ENCODE results near the gene C1QB. TPM values are rescaled to one million over a fixed set of nuclear protein-coding genes. Genes with fewer than 3 reads are reported as not detected.

C1QB gene
- total and polyA plus RNA-seq, 9 of the 15 experiments (the other 6 are each of a cell fraction or from before 2014, with no cell fraction given): 0.55 TPM; not detected in 8

DNA sequence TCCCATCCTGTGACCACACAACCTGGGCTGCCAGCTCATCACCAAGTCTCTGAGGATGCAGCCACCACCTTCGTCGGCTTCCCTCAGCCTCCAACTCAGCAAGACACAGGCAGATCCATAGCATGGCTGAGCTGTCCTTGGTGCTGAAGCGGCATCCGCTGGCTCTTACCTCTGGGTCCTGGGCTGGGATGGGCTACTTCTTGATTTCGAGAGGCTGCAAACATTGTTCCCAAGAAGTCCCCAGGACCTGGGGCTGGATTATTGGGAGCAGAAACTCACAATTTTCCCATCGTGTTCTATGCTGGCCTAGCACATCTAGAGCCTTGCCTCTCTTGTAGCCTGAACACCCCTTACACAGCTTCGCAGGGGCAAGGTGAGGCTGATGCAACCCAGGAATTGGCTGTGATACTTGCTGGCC is 41.5 kb upstream of the C1QB start (continued):
- TF ChIP-seq, protein P1, sequence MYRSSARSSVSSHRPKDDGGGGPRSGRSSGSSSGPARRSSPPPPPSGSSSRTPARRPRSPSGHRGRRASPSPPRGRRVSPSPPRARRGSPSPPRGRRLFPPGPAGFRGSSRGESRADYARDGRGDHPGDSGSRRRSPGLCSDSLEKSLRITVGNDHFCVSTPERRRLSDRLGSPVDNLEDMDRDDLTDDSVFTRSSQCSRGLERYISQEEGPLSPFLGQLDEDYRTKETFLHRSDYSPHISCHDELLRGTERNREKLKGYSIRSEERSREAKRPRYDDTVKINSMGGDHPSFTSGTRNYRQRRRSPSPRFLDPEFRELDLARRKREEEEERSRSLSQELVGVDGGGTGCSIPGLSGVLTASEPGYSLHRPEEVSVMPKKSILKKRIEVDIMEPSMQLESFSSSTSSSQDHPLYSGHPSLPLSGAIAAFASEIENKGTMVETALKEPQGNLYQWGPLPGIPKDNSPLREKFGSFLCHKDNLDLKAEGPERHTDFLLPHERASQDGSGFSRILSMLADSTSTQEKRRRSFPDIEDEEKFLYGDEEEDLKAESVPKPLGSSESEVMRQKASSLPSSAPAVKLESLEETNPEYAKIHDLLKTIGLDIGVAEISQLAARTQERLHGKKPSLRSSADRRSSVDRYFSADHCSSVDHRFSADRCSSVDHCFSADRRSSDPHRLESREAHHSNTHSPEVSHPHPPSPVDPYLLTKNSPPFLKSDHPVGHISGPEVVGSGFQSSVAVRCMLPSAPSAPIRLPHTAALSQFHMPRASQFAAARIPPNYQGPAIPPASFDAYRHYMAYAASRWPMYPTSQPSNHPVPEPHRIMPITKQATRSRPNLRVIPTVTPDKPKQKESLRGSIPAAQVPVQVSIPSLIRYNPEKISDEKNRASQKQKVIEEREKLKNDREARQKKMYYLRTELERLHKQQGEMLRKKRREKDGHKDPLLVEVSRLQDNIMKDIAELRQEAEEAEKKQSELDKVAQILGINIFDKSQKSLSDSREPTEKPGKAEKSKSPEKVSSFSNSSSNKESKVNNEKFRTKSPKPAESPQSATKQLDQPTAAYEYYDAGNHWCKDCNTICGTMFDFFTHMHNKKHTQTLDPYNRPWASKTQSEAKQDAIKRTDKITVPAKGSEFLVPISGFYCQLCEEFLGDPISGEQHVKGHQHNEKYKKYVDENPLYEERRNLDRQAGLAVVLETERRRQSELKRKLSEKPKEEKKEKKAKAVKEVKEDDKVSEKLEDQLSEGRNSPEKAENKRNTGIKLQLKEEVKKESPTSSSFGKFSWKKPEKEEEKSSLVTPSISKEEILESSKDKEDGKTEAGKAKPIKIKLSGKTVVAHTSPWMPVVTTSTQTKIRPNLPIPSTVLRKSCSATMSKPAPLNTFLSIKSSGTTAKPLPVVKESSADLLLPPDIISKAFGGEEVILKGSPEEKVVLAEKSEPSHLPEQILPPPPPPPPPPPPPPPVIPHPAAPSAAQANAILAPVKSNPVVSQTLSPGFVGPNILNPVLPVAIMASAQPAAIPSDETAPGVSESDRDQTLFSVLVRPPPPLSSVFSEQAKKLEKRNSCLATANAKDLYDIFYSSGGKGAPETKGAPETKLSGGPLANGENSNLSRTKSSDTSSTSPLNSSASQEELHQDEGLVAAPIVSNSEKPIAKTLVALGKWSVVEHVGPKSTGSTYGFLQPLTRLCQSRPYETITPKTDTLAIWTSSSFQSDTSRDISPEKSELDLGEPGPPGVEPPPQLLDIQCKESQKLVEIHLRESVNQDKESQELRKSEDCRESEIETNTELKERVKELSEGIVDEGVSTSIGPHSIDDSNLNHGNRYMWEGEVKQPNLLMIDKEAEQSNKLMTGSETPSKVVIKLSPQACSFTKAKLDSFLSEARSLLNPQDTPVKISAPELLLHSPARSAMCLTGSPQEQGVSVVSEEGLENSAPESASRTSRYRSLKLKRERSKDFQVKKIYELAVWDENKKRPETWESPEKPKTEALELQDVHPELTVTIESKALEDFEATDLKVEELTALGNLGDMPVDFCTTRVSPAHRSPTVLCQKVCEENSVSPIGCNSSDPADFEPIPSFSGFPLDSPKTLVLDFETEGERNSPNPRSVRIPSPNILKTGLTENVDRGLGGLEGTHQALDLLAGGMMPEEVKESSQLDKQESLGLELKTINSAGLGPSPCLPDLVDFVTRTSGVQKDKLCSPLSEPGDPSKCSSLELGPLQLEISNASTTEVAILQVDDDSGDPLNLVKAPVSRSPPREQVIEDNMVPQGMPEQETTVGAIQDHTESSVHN (IDR thresholded peaks at IDR 0.05; ENCODE audit: borderline replicate concordance in 1 of 2, low read depth in 1 of 2): no peak
- TF ChIP-seq RAD21 (CRISPR knock-in tag; conservative IDR thresholded peaks at IDR 0.05 in 1 of 2, IDR thresholded peaks at IDR 0.05 in 1 of 2): no peak
- TF ChIP-seq, protein P2, sequence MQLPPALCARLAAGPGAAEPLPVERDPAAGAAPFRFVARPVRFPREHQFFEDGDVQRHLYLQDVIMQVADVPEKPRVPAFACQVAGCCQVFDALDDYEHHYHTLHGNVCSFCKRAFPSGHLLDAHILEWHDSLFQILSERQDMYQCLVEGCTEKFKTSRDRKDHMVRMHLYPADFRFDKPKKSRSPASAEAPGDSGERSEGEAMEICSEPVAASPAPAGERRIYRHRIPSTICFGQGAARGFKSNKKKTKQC (CRISPR knock-in tag; IDR thresholded peaks at IDR 0.05): peak; percentile 97
- no peak for TF ChIP-seq XRCC5 (IDR thresholded peaks at IDR 0.05; ENCODE audit: low read depth, low read length)
- TF ChIP-seq ILF3 (IDR thresholded peaks at IDR 0.05; ENCODE audit: borderline replicate concordance): no peak

All from K562 (cell line).